DND-41 (cell line): ENCODE results near the gene MITF.

Experiments
- CTCF ChIP-seq: IDR thresholded peaks from 2 replicates; pipeline ENCODE4 v1.5.1; 2012; ENCODE audit warnings: borderline replicate concordance, low read length, moderate library complexity, mild to moderate bottlenecking; ENCODE audit not compliant: poor library complexity, severe bottlenecking; ENCODE audit errors: extremely low read depth
- EZH2 ChIP-seq: IDR thresholded peaks from 3 replicates; pipeline ENCODE4 v1.6.1; 2012; ENCODE audit warnings: borderline replicate concordance, low read depth, mild to moderate bottlenecking, moderate library complexity, low read length, inconsistent platforms; ENCODE audit not compliant: severe bottlenecking

GRCh38 chr3:69959581-69959980 is 220.3 kb downstream of the MITF start:
- TF ChIP-seq CTCF = no peak
- TF ChIP-seq EZH2 = no peak
